ENCODE measurements around the gene SLCO2A1.

The SLCO2A1 gene

GRCh38 chr3:133949438-133949837 lies 80.3 kb downstream of the SLCO2A1 start:
- DNase-seq (ENCODE audit: low read depth in 2 of 2): no peak

DNA sequence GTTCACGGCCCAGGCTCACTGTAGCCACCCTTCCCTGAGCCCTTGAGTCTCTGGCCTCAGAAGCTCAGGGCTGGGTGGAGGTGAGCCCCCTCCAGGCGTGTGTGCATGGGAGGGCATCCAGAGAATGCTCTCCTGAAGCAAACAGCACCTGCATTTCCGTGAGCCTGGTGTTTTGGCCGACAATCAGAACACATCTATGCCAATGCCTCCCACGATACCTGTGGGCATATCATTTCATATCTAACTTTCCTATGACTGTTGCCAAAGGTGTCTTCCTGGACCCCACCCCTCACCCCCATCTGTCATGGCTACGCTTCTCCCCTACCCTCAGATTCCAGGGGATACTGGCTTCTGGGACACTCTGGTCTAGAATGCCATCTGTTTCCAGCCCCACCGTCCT lies 80.7 kb downstream of the SLCO2A1 start:
- no peak for DNase-seq (ENCODE audit: low read depth in 2 of 2)

GRCh38 chr3:133948131-133948810 lies 81.5 kb downstream of the SLCO2A1 start:
- DNase-seq (ENCODE audit: low read depth in 2 of 2): no peak

DNA sequence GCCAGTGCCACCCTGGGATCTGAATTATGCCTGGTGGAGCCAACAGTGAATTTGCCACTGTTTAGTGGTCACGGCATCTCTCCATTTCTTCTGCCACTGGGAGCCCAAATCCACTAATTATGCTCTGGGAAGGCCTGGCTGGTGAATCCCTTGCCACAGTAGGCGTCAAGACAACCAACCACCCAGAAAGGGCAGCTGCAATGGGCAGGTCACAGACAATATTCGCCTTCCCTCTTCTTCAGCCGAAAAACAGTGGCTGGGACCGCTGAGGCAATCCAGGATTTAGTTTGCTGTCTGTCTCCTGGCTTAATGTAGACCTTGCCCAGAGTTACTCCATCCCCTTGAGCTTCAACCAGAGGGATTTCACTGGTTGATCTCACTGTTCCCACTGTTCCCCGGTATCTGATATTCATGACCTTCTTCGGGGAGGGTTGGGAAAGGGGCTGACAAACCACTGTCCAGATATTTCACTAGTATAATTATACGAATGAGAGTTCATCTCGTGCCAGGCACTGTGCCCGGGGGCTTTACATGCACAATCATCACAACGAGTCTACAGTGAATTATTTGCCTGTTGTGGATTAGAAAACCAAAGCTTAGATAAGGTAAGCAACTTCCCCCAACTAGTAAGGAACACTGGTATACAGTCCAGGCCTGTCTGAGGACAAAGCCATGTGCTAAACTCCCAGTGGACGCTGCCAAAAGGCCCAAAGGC lies 84.2 kb downstream of the SLCO2A1 start:
- DNase-seq (ENCODE audit: low read depth in 2 of 2): no peak

DNA sequence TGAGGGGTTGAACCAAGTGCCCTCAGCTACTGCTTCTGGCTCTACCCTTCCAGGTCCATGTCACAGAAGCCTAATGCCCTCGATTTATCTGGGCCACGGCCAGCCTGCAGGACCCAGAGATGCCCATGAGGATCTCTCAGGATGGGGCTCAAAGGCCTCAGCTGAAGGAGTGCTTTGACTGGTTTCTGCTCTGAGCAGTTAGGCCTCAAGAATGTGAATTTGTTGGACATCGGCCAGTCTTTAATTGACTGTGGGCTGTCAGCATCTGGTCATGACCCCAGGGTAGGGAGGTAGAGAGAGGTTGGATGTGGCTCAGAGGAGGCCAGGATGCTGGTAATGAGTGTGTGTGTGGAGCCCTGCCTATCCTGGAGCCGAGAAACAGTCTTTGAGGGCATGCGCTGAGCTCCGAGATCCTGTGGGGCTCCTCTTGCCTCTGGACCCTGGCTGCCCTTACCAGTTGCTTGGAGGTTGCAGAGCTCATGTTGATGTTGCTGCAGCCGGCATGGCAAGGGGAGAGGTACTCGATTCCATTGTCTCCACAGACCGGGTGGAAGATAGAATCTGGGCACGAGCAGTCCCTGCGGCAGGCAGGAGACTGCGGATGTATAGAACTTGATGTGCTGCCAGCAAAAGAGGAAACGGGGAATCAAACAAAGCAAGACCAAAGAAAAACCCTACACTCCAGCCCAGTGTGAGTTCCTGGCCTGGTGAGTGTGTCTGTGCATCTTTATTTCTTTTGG lies 84.9 kb downstream of the SLCO2A1 start:
- DNase-seq (ENCODE audit: low read depth in 2 of 2): no peak

GRCh38 chr3:133944181-133944580 lies 85.5 kb downstream of the SLCO2A1 start:
- DNase-seq (ENCODE audit: low read depth in 2 of 2): no peak

GRCh38 chr3:133943639-133944141 lies 86.0 kb downstream of the SLCO2A1 start:
- no peak for DNase-seq (ENCODE audit: low read depth in 2 of 2)

- DNase-seq (ENCODE audit: low read depth in 2 of 2): no peak
These were observed 86.6 kb downstream of the SLCO2A1 start for GRCh38 chr3:133943031-133943535.

DNA sequence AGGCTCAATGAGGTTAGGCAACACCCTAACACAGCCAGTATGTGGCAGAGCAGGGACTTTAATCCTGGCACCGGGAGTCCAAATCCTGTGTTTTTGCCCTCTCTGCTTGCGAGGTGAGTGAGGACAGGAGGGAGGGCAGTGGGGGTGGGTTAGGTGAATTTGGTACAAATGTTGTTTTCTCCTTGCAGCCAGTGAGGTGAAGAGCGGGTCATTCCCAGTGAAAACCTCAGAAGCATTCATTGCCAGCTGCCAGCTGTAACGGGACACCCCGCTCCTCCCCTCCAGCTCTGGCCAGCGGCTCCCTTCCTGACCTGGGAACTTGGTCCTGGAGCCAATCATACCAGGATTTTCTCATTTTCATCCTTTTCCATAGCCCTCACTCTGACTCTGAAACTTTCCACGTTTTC lies 88.3 kb downstream of the SLCO2A1 start:
- DNase-seq (ENCODE audit: low read depth in 2 of 2): no peak

GRCh38 chr3:133940536-133940935 lies 89.2 kb downstream of the SLCO2A1 start:
- DNase-seq (ENCODE audit: low read depth in 2 of 2): no peak

DNA sequence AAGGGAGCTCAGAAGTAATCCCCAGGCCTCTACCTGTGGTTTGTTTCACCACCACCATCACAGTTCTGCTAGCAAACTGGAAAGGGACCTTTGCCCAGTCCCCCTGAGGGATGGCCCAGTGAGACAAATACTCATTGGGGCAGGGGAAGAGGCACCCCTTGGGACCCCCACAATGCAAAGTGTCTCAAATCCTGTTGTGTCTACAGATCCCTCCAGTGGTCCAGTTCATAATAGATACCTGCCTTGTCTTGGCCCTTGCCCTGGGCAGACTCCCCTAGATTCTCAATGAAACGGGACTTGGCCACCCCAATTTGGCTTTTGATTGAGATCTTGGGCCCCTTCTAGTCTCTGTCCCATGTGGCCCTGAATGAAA lies 90.3 kb downstream of the SLCO2A1 start:
- no peak for DNase-seq (ENCODE audit: low read depth in 2 of 2)

DNA sequence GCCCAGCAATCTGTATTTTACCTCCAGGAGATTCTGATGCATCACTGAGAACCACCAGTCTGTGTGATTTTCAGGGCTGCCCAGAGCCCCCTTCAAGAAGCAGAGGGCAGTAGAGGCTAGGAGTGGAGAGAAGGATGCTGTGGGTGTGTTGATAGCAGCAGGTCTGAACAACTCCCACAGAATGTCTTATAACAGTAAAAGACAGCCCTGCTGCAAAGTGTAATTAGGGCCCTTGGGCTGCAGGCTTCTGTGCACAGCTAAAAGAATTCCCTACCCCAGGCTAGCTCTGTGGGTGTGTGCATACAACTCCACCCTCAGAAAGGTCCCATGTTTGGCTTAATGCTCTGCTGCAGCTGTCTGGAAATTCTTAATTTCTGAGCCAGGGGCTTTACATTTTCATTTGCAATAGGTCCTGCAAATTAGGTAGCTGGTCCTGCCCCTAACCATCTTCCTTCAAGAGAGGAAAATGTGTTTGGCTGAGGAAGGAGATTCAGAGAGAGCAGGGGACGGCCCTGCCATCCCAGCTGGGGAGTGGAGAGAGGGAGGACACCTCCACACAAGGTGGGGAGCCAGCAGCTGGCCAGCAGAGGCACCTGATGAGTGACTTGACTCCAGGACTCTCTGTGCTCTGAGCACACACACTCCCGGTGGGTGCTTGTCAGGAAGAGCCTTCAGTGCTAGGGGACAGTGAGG lies 90.8 kb downstream of the SLCO2A1 start:
- DNase-seq (ENCODE audit: low read depth in 2 of 2): no peak

- no peak for DNase-seq (ENCODE audit: low read depth in 2 of 2)
These were observed 91.7 kb downstream of the SLCO2A1 start for GRCh38 chr3:133937756-133938601.

GRCh38 chr3:133937061-133937686 lies 92.6 kb downstream of the SLCO2A1 start:
- DNase-seq (ENCODE audit: low read depth in 2 of 2): no peak

- no peak for DNase-seq (ENCODE audit: low read depth in 2 of 2)
These were observed 93.6 kb downstream of the SLCO2A1 start for GRCh38 chr3:133935843-133936769.

- no peak for DNase-seq (ENCODE audit: low read depth in 2 of 2)
These were observed 94.5 kb downstream of the SLCO2A1 start for GRCh38 chr3:133934996-133935842.

- no peak for DNase-seq (ENCODE audit: low read depth in 2 of 2)
These were observed 95.4 kb downstream of the SLCO2A1 start for GRCh38 chr3:133934073-133934970.
